GM19452 (cell line): ENCODE data around the gene INS.

Experiments
- ATAC-seq: cut with Tn5 transposase; IDR thresholded peaks from one replicate; pipeline ENCODE4 v1.9.1; 2021; ENCODE audit not compliant: unreplicated experiment

The INS gene

DNA sequence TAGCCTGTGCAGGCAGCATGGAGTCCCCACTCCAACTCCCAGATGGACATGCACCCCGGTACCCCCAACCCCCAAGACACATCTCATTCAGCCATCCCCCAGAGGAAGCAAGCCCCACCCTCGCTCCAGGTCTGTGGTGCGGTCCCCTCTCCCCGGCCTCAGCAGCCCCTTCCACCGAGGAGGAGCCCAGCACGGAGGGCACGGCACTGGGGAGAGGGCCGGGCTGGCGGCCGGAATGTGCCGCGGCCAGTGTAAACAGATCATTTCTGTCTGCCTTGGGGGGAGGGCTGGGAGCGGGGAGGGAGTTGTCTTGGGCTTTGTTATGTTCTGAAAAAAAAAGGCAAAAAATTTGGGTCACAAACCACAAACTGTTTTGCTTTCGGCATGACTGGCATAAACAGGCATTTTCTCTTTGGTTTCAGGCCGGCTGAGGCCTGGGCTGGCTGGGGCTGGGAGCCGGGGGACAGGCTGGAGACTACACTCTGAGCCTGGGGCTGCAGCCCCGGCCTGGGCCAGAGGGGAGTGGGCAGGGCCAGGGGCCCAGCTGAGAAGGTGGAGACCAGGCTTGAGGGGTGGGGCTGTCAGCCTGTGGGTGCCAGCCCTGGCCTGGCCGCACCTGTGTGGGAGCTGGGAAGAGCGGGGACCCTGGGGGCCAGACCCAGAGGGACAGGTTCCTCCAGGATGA lies 38.6 kb downstream of the INS start:
- ATAC-seq = no peak

DNA sequence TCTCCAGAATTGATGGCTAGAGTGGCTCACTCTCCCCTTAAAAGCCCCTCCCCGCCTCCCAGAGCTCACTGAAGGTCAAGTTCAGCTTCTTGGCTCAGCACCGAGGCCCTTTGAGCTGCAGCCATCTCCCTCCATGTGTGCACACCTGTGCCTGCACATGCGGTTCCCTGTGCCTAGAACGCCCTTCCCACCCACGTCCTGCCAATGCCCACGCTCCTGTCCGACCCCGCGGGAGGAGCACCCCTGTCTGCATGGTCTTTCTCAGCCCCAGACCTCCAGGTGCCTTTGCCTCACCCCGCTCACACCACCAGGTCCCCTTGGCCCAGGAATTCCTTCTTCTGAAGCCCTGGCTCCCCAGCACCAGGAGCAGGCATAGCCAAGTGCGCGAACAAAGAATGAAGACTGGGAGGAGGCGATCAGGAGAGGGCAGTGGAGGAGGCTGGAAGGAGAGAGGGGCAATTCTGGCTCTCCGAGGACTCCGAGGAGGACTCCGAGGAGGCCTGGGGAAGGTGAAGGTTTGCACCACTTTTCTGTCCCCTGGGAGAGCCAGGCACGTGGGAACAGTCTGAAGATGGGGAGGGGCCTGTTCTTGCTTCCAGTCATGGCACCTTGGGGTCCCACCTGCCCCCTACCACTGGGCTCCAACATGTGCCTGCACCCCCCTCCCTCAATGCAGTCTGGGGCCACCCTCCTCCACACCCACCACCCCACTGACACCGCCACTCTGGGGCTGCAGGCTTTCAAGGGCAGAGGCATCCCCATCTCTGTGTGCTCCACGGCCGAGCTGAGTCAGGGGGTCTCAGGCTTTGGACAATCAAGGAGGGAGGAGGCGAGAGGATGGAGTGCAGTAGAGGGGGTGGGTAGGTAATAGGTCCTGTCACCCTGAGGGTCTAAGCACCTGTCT lies 39.5 kb downstream of the INS start:
- ATAC-seq = no peak

DNA sequence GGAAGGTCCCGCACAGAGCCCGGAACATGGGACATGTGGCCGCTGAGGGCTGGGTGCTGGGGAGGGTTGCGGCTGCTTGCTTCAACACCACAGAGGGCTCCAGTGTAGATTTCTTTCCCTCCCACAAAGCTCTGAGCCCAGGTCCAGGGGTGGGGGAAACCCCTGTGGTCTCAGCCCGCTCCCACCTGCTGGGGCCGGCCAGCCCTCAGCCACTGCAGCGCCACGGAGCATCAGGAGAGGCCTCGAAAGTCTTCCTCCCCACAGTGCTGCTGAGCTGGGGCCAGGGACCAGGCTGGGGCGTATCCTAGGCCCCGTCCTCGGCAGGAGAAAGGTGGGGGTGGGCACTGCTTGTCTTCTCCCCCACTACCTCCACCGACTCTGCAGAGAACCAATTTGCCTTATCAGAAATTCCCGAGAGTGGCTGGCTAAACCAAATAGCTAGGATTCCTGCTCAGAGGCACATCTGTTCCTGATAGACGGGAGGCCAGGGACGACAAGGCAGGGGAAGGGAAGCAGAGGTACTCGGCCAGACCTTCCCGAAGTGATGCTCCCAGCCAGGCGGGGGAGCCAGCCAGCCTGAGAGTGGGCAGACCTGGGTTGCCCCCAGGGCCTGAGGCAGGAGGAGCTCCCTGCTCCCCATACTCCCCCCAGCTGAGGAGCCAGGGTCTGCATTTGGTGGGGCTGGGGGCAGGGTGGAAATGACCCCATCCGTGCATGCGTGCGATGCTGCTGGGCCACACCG lies 40.5 kb downstream of the INS start:
- ATAC-seq = no peak

DNA sequence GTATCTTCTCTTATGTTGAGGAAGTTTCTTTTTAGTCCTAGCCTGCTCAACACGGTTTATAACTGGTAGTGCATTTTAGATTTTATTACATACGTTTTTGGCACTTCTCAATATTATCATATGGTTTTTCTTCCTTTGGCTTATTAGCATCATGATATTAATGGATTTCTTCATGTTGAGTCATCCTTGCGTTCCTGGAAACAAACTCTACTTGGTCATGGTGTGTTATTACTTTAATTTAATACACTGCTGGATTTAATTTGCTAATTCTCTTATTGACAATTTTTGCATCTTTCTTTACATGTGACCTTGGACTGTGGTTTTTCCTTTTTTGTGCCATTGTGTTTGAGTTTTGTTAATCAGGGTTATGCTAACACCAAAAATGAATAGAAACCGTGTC lies 42.3 kb downstream of the INS start:
- no peak for ATAC-seq

DNA sequence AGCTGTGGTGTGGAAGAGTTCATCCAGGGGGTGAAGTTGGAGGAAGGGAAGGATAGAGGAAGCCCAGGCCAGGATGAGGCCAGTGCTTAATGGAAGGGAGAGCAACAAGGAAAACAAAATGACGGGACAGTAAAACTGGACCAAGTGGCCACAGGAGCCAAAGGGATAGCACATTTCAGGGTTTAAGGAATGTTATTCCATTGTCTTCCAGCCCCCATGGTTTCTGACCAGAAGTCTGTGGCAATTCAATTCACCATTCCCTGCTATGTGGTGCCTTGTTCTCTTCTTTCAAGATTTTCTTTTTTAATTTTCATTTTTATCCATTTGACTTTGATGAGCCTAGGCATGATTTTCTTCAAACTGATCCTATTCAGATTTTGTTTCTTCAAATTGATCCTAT lies 44.3 kb downstream of the INS start:
- no peak for ATAC-seq

DNA sequence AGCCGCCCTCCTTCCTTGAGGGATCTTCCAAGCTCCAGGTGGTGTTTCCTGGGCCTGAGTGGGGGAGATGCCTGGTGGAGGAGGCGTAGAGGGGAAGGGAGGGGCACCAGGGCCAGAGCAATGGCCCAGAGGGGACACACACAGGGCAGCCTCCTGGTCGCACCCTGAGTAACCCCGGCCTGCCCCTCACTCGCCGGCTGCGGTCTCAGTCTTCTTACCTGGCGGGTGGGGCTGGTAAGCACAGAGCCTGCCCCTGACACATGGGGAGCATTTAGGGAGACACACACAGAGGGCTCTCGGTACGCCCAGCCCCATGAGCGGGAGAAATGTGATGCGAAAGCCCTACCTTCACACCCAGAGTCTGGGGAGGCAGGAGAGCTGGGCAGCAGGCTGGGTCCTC lies 45.7 kb downstream of the INS start:
- no peak for ATAC-seq

DNA sequence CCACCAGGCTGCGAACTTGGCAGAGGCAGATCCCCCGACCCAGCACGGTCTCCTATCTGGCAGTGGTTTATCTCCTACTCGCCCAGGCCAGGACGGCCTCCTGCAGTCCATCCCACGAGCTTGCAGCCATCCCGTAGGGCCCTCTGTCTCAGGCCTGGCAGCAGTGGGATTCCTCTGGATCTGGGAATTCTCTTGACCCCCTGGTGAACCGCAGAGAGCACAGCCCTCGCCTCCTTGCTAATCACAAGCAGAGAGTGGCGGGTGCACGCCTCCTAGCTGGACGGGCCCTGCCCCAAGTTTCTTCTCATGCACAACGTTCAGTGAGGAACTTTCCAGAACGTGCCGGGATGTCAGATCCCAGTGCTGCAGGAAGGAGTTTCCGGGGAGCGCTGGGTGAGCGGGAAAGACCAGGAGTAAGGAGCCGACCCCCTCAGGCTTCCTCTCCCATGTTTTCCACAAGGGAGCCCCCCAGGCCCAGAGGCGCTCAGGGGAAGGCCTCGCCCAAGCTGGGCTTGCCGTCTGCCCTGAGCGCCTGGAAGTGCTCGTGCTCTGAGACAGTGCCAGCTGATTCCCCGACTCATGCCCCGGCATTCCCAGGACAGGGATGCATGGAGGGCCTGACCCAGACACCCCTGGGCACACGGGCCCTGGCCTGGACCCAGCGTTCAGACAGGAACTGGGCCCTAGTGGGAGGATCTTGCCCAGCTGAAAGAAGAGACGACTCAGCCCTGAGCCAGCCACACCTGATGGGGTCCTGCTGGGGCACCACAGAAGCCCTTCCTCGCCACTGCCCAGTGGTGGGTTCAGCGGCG lies 46.4 kb downstream of the INS start:
- no peak for ATAC-seq

DNA sequence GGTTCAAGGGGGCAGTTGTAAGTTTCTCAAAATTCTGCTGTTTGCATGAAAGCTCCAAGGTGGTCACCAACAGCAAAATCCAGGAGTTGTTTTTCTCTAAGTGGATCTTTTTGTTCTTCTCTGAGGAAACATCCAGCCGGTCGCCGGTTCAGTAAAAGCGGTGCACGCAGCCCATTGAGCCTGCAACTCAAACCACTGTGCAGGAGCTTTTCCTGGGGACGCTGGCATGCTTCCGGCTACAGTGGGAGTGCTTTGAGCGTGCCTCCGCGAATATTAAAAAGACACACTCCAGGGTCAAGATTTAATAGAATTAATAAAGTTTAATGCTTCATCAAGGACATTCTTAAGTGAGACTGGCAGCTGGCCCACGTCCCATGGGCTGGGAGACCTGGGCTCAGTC lies 47.2 kb downstream of the INS start:
- no peak for ATAC-seq

DNA sequence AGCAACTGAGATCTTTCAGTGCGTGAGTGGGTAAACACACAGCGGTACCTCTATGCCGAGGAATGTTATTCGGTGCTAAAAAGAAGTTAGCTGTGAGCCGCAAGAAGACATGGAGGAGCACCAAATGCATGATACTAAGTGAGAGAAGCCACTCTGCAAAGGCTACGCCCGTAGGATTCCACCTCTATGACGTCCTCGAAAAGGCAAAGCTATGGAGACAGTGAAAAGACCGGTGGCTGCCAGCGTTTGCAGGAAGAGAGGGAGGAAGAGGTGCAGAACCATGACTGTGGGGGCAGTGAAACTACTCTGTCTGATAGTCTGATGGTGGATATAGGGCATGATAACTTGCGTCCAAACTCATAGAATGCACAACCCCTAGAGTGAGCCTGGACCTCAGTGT lies 50.5 kb downstream of the INS start:
- ATAC-seq = no peak
